Right renal cortex interstitium (tissue), 3 donors: ENCODE results near the gene CHD1L. TPM values are rescaled to one million over a fixed set of nuclear protein-coding genes. Genes with fewer than 3 reads are reported as not detected.
A peak's percentile ranks its signal among the peaks of the same experiment; 100 is the strongest.
"Not testable (repeated sequence)": the region's sequence is repeated elsewhere in the genome, so short reads cannot be mapped to it uniquely, and the experiment has no call there.

Experiments used
- DNase-seq, 3 donors: peaks; one replicate each; pipeline ENCODE4 v3.0.0-alpha.2; 2013; ENCODE audit warnings: low read depth in 3 of 3, low spot score in 2 of 3
- polyA plus RNA-seq, 3 donors: library from polyadenylated mRNA; unstranded; fragments of 120-200 nt; gene quantifications; one replicate each; pipeline ENCODE4 v1.2.1, GENCODE V29; 2013; ENCODE audit not compliant: insufficient read length in 3 of 3

The CHD1L gene
- 10 to 100 TPM; 39.5 to 52.4 (median 50.8) TPM for polyA plus RNA-seq

- DNase-seq, result peak; percentile 77 to 88 (median 87)
Measured at GRCh38 chr1:147242449-147243227, at the start of gene CHD1L. CHD1L (plus strand) TSS chr1:147242684; CDS start chr1:147242704, 20 bp downstream.

GRCh38 chr1:147197324-147197723, 45.2 kb upstream of the CHD1L start:
- not testable (repeated sequence) for DNase-seq

- no peak for DNase-seq
Measured at GRCh38 chr1:147201276-147201675, 41.2 kb upstream of the CHD1L start.

- DNase-seq, result no peak
Measured at GRCh38 chr1:147201786-147202185, 40.7 kb upstream of the CHD1L start.

- DNase-seq, result no peak
Measured at GRCh38 chr1:147202576-147202975, 39.9 kb upstream of the CHD1L start.

GRCh38 chr1:147204080-147204479, 38.4 kb upstream of the CHD1L start:
- DNase-seq, result no peak

GRCh38 chr1:147207192-147207591, 35.3 kb upstream of the CHD1L start:
- no peak for DNase-seq

- no peak for DNase-seq
Measured at GRCh38 chr1:147208619-147209018, 33.9 kb upstream of the CHD1L start.

- no peak for DNase-seq
Measured at GRCh38 chr1:147209825-147210821, 32.4 kb upstream of the CHD1L start.

GRCh38 chr1:147210987-147211386, 31.5 kb upstream of the CHD1L start:
- DNase-seq, result no peak

- no peak for DNase-seq
Measured at GRCh38 chr1:147211577-147211976, 30.9 kb upstream of the CHD1L start.

GRCh38 chr1:147213271-147213670, 29.2 kb upstream of the CHD1L start:
- DNase-seq, result no peak

GRCh38 chr1:147214325-147214724, 28.2 kb upstream of the CHD1L start:
- DNase-seq, result no peak

GRCh38 chr1:147214842-147215539, 27.5 kb upstream of the CHD1L start:
- no peak for DNase-seq

GRCh38 chr1:147215540-147215916, 27.0 kb upstream of the CHD1L start:
- DNase-seq, result no peak

GRCh38 chr1:147216124-147216523, 26.4 kb upstream of the CHD1L start:
- no peak for DNase-seq

- DNase-seq, result no peak
Measured at GRCh38 chr1:147217141-147217540, 25.3 kb upstream of the CHD1L start.

- DNase-seq, result no peak
Measured at GRCh38 chr1:147218606-147219005, 23.9 kb upstream of the CHD1L start.

- DNase-seq, result no peak
Measured at GRCh38 chr1:147223740-147224615, 18.5 kb upstream of the CHD1L start.

GRCh38 chr1:147225193-147225730, 17.2 kb upstream of the CHD1L start, which contains the start of gene FMO5:
FMO5 (minus strand) TSS chr1:147225339; CDS start chr1:147225029, 310 bp downstream.
- DNase-seq, result peak; percentile 40 to 68 (median 54)
